Coronary artery (tissue), 2 donors: ENCODE results near the gene KBTBD8.

Experiments used
- DNase-seq: peaks from one replicate; pipeline ENCODE4 v3.0.0-alpha.2; 2017; ENCODE audit warnings: low spot score
- H3K27ac ChIP-seq, 2 donors: fragments of 200-600 bp; sonication (generic); one replicate each; pipeline ENCODE4 v1.5.1; 2016 to 2019
- H3K4me3 ChIP-seq: fragments of 200-600 bp; sonication (generic); 2 replicates; pipeline ENCODE4 v1.5.1; 2016; ENCODE audit warnings: mild to moderate bottlenecking, moderate library complexity
- TF ChIP-seq, protein P1 (sequence below): fragments of 200-600 bp; sonication (generic); IDR thresholded peaks from one replicate; pipeline ENCODE4 v1.5.1; 2019; ENCODE audit warnings: antibody characterized with exemption

The KBTBD8 gene

DNA sequence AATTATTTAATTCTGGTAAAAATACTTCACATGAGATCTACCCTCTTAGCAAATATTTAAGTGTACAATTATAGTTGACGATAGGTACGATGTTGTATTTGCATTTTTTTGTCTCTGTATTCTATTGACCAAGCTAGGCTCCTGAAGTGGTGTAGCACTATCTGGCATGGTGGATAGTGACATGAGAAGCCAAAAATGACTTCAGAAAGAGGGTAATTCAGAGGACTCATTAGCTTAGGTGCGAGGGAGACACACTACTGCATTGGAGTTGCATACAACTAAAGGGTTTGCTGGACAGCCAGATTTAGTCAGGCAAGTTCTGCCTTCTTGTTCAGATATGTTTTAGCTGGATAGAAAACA lies 50.6 kb downstream of the KBTBD8 start:
- no peak for DNase-seq
- H3K4me3 ChIP-seq, result no peak overlapping the region
- TF ChIP-seq, protein P1, sequence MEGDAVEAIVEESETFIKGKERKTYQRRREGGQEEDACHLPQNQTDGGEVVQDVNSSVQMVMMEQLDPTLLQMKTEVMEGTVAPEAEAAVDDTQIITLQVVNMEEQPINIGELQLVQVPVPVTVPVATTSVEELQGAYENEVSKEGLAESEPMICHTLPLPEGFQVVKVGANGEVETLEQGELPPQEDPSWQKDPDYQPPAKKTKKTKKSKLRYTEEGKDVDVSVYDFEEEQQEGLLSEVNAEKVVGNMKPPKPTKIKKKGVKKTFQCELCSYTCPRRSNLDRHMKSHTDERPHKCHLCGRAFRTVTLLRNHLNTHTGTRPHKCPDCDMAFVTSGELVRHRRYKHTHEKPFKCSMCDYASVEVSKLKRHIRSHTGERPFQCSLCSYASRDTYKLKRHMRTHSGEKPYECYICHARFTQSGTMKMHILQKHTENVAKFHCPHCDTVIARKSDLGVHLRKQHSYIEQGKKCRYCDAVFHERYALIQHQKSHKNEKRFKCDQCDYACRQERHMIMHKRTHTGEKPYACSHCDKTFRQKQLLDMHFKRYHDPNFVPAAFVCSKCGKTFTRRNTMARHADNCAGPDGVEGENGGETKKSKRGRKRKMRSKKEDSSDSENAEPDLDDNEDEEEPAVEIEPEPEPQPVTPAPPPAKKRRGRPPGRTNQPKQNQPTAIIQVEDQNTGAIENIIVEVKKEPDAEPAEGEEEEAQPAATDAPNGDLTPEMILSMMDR, result no peak
- no peak overlapping the region for H3K27ac ChIP-seq

GRCh38 chr3:67059443-67059842 lies 61.3 kb downstream of the KBTBD8 start:
- no peak overlapping the region for H3K27ac ChIP-seq
- no peak for DNase-seq
- TF ChIP-seq, protein P1, result no peak

More at GRCh38 chr3:67059443-67059842, 61.3 kb downstream of the KBTBD8 start:
- H3K4me3 ChIP-seq, result no peak overlapping the region
